CD4-positive, alpha-beta T cell treated with Interleukin-15 for 4 hours (primary cell): ENCODE data around the gene KANK4.
"Not testable (repeated sequence)": the region's sequence is repeated elsewhere in the genome, so short reads cannot be mapped to it uniquely, and the experiment has no call there.

ENCODE experiments used
- DNase-seq: peaks from one replicate; pipeline ENCODE4 v3.0.0-alpha.2; 2020; ENCODE audit warnings: low spot score

The KANK4 gene

DNA sequence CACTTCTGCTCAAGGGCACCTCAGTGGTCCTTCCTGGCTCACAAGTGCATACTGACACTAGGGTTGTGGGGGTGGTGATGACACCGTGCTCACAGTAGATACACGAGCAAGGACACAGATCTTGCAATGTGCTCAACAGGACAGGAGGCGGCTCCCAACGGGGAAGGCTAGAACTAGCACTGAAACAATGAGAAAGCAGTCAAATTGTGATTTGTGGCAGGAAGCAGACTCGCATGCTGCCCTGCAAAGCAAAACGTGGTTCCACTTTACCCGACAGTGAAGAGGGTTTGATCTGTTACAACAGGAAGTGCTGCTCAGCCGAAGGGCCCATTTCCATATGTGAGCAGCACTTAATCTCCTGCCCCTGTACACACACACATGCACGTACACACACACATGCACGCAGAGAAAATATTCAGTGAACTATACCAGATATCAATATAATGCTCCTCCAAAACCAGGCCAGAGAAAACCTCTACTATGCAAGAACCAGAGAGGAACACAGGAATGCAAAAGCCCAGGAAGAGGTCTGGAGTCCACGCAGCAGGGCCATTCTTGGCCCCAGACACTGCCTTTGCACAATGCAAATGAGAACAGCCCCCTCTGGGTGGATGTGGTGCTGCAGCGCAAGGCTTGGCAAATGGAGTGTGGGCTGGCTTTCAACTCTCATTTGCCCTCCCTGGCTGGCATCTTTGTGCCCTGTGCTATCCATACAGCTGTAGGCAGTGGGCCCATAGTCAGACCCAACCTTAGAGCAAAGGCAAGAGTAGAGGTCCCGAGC, 47.1 kb downstream of the KANK4 start:
- DNase-seq = peak; percentile 9

DNA sequence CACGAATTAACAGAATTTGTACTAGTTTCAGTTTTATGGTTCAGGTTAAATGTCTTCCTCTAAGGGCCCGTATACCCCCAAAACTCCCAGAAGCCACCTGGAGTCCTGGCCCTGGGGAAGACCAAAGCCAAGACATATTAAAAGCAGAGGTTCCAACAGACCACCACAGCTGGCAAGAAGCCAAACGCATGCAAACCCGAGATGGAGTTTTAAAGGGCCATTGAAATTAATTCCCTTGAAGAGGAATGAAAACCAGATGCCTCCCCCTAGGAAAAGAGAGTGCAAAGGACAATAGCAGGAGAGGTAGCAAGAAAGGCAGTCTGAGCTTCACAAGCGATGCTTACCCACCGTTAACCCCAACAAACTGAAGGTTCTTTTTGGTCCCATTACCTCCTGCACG, 48.1 kb downstream of the KANK4 start:
- DNase-seq = no peak

DNA sequence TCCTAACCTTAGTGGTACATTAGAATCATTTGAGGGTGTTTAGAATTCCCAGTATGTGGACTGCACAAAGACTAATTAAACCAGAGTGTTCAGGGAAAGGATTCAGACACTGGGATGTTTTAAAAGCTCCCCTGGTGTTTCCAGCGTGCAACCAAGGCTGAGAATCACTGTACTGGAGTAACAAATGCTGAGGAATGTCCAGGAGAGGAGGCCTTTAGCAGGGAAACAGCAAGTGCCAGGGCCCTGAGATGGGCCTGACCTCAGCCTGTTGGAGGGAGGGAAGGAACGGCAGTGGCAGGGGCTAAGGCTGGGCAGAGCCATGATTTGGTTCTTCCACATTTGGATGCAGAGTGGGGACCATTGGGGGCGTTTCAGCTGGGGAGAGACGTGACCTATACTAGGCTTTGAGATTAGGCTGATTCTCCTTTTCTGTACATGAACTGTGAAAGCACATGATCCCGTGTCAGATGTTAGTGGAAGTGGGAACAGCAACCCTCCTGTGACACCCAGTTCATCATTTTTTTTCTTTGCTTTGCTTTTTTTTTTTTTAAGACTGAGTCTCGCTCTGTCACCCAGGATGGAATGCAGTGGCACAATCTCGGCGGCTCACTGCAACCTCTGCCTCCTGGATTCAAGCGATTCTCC, 49.3 kb downstream of the KANK4 start:
- DNase-seq = no peak

DNA sequence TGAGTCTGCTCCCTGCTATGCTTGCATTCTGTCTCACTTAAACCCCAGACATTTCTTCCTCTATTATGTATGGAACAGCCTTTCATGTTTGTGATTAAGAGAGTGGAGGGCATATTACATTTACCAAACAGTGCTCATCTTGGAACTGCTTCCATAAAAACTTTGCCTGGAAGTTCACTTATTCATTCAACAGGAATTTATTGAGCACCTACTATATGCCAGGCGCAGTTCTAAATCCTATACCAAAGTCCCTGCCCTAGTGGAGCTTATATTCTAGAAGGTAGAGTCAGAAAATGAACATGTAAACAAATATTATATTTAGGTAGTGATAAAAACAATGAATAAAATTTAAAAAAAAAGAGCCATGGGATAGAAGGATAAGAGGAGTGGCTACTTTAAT, 49.8 kb downstream of the KANK4 start:
- no peak for DNase-seq

DNA sequence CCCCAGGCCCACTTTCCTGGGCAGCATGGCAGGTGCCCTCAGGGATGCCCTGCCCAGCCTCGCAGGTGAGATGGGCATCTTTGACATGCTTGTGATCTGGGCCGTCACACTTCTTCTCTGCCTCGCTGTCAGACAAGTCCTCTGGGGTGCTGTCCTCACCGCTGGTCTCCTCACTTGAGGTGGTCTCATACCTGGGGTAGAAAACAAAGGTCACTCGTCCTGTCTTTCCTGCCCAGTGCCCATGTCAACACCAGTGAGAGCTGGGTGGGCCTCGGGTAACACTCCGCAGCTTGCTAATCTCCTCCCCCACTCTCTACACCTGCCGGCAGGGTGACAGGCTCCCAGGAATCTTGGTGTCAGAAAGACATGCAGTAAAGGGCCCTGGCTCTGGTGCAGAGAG, 50.9 kb downstream of the KANK4 start:
- DNase-seq = no peak

DNA sequence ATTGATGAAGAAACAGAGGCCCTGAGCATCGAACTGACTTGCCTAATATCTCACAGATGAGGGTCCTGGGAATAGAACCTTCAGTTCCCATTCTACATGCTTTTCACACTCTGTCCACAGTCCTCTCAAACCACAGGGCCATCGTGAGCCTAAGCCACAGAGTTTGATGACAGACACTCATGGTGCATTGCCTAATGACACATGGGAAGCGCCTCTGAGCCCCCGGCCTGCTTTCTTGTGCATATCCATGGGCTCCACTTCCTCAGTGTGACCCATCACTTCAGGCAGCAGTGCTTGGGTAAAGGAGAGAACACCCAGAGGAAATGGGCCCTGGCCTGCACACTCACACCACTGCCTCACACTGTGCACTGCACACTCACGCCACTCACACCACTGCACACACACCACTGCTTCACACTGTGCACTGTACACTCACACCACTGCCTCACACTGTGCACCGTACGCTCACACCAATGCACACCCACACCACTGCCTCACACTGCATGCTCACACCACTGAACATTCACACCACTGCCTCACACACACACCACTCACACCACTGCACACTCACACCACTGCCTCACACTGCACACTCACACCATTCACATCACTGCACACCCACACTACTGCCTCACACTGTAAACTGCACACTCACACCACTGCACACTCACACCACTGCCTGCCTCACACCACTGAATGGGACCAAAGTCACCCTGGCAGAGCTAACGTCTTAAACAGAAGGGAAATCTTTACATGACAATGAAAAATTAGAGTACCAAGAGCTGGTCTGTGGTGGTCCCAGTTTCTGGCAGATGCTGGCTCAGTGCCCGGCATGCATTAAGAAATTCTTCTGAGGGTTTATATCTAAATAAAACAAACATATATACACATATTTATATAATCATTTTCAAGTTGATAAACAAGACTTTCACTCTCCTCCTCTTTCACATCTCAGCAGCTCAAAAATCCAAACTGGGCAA, 53.0 kb downstream of the KANK4 start:
- DNase-seq = no peak

DNA sequence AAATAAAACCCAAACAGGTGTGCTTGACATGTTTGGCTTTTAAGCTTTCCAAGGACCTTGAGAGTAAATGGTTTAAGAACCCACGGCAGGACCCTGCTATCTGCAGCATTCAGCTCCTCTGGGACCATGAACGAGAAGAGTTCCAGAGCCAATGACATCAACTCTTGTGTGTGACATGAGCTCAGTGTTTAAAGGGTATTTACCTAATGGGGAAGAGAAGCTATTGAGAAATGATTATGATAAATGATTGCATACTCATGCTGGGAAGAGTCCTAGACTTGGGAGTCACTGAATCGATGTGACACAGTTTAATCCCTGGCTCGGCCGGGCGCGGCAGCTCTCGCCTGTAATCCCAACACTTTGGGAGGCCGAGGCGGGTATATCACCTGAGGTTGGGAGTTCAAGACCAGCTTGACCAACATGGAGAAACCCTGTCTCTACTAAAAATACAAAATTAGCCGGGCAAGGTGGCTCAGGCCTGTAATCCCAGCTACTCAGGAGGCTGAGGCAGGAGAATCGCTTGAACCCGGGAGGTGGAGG, 55.4 kb downstream of the KANK4 start:
- no peak for DNase-seq

DNA sequence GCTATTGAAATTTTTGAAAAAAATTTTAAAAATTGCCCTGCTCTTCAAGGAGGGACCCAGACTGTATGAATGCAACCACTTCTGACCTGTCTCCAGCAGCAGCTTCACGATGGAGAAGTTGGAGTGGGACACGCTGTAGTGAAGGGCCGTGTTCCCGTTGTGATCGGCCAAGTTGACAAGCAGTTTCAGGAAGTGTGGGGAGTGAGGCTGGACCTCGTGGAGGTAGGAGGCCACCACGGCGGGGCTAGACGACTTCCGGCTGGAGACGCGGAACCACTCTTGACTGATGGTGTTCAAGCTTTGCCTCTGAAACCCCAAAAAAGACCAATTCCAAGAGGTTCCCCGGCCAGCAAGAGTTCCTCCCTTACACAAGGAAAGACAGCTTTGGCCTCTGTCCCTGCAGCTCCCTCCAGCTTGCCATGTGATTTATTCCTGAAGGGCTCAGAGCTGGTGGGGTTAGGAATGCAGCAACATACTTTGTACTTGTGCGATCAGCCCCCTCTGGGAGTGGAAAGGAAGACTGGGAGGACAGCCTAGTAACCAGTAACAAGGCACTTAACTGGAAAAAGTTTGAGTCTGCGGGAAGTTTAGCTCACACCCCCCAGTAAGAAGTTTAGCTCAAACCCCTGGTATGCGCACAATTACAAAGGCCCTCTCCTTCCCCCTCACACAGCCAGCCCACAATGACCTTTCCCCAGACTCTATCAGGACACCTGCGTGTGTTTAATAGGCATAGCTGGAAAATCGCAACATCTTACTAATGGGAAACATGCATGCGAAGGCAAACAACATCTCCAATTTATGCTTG, 56.0 kb downstream of the KANK4 start:
- DNase-seq = no peak

DNA sequence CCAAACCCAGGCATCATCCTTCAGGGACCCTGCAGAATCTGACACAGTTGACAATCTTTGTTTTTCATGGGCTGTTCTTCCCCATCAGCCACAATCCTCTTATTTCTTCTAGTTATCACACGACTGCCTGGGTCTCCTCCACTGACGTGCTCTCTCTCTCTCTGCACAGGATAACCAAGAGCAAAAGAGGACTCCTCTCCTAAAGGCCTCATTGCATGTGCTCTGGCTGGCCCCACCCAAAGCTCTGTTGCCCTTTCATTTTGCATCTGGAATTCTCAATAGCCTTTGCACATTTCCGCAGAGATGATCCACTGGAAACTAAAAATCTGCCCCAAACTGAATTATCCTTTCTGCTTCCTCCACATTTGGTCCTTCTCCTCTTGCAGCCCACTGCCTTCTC, 58.5 kb downstream of the KANK4 start:
- no peak for DNase-seq

DNA sequence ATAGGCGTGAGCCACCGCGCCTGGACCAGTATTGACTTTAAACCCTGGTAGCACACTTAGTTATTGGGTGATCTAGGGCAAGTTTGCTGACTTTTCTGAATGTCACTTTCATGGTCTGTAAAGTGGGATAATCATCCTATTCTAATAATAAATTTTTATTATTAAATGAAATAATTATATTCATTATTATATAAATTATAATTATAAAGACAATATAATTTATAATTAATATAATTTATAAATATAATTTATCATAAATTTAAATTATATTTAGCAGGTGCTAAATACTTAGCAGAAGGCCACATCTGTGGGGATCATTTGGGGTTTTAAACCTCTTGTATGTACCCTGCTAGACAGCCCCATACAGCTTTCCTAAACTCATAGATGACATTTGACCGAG, 59.7 kb downstream of the KANK4 start:
- DNase-seq = no peak

DNA sequence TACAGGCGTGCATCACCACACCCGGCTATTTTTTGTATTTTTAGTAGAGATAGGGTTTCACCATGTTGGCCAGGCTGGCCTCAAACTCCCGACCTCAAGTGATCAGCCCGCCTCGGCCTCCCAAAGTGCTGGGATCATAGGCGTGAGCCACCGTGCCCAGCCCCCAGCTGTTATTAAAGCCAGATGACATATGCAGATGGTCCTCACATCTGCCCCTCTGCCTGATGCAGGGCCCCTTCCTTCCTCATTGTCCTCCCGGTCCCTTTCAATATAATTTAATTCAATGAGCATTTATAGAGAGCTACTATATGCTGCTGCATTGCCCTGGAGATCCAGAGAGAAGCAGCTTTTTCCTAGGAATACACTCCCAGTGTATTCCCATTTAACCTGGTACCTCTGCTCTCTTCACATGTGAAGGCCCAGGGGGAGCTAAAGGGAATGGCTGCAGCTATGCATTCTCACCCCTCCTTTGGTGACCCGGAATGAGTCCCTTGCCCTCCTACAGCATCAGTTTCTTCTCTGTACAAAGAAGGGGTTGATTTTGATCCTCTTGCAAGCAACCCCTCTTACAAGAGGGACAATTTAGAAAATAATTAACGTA, 69.0 kb downstream of the KANK4 start:
- no peak for DNase-seq

DNA sequence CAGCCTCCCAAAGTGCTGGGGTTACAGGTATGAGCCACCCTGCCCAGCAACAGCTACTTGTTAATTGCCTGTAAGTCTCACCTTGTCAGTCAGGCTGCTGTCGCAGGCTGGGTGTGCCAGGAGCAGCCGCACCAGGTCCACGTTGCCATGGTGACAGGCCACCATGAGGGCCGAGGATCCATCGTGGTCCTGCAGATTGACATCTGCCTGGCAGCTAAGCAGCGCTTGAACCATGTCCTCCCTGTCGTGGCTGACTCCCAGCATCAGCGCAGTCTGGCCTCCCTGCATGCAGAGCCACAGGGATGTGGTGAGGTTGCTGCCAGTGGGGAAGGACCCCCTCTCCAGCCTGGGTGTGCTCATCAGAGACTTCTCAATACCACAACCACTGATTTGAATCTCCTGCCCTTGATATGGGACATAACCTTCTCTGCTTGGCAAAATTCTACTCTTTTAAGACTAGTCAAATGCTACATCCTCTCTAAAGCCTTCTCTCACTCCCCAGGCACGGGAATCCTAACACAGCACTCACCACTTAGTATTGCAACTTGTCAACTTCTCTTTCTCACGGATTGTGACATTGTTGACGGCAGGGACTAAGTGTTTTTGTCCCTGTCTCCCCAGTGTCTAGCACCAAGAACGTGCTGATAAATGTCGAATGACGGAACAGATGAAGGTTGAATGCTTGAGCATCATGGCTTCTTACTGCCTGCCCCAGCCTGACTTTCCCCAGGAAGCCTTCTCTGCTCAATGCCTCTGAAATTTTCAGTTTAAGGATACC, 71.7 kb downstream of the KANK4 start:
- no peak for DNase-seq

DNA sequence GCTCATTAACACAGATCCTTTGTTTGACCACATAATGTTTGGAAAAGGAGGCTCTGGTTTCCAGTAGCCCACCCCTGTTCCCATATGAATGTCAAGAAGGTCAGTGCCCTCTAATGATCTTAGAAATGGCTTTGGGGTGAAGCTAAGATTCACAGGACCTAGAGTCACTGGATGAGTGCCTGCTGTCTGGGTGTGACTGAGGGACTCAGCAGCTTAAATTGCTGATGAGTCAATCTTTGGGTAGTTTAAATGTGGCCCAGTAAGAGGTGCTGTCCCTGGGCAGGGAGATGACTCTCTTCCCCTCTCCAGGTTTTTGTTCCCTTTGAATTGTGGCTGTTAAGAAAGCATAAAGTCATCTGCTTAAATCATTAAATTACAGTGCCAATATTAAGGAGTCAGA, 74.0 kb downstream of the KANK4 start:
- DNase-seq = no peak

DNA sequence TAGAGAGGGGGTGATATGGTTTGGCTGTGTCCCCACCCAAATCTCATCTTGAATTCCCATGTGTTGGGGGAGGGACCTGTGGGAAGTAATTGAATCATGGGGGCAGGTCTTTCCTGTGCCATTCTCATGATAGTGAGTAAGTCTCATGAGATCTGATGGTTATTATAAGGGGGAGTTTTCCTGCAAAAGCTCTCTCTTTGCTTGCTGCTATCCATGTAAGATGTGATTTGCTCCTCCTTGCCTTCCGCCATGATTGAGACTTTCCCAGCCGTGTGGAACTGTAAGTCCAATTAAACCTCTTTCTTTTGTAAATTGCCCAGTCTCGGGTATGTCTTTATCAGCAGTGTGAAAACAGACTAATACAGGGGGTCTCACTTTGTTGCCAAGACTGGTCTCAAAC, 74.9 kb downstream of the KANK4 start:
- DNase-seq = not testable (repeated sequence)

DNA sequence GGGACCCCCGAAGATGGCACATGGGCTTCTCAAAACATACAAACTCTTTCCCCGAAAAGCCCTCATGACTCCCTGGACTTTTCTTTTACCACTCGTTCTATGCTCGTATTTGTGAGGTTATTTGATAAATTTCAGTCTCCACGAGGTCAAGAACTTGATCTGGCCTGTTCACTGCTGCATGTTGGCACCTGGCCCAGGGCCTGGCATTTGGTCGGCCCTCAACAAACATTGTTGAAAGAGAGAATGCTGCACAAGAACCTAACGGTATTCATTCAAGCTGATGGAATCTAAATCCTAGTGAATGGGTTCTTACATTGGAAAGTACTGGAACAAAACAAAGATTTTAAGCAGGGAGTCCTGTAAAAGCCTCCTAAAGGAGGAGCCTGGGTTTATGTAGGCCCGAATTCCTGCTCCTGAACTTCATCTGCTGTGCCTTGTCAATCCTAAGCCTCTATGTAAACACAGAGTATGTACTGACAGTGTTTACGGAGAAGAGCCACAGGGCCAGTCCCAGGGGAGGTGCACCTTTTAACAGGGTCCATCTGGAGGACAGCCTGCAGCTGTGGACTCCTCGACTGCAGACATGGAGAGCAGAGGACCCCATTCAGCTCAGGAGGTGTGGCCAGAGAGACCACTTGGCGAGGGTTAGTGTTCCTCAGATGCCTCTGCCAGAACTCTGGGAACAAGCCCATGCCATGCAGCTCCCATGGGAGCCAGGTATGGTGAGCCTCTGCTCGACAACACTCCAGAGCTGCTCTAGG, 77.7 kb downstream of the KANK4 start:
- DNase-seq = no peak

DNA sequence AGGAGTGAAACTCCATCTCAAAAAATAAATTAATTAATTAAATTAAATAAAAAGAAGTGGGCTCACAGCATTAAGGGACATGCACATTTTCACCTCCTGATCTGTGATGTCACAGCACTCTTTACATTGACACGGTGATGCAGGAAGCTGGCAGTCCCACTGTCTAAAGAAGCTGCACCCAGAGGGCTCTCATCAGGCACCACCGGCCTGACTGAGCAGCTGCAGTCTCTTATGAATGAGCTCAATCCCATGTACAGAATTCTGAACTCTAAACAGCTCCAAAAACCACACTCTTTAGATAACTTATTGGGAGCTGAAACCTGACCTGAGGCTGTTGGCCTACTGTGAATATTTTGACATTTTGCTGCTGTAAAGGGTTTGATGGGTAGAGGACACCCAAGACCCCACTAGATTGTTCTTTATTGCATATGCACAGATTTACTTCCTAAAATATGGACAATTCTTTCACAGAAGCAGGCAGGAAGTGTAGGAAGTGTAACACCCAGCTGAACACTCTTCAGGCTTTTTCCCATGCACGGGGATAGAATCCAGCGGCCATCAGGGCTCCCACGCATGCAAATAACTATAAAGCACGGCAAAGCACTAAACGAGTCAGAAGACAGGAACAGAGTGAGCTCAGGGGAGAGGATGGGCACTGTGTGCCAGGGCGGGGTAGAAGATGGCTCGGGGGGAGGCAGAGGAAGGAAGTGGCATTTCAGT, 78.4 kb downstream of the KANK4 start:
- no peak for DNase-seq

DNA sequence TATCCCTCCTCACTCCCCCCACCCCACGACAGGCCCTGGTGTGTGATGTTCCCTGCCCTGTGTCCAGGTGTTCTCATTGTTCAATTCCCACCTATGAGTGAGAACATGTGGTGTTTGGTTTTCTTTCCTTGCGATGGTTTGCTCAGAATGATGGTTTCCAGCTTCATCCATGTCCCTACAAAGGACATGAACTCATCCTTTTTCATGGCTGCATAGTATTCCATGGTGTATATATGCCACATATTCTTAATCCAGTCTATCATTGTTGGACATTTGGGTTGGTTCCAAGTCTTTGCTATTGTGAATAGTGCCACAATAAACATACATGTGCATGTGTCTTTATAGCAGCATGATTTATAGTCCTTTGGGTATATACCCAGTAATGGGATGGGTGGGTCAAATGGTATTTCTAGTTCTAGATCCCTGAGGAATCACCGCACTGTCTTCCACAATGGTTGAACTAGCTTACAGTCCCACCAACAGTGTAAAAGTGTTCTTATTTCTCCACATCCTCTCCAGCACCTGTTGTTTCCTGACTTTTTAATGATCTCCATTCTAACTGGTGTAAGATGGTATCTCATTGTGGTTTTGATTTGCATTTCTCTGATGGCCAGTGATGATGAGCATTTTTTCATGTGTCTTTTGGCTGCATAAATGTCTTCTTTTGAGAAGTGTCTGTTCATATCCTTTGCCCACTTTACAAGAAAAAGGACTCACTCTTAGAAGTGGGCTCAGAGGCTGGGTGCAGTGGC, 79.4 kb downstream of the KANK4 start:
- not testable (repeated sequence) for DNase-seq

DNA sequence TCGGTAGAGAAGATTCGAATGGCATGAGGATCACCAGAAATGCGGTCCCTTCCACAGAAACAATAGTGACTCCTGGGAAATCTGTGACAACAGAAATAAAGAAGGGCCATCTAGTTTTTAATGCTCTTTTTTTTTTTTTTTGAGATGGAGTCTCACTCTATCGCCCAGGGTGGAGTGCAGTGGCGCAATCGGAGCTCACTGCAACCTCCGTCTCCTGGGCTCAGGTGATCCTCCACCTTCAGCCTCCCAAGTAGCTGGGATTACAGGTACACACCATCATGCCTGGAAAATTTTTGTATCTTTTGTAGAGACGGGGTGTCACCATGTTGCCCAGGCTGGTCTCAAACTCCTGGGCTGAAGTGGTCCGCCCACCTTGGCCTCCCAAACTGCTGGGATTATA, 80.7 kb downstream of the KANK4 start:
- no peak for DNase-seq
